Kidney epithelial cell (primary cell): ENCODE measurements around the gene TREX2. TPM values are rescaled to one million over a fixed set of nuclear protein-coding genes. Genes with fewer than 3 reads are reported as not detected.

ENCODE experiments used
- DNase-seq: peaks from one replicate; pipeline ENCODE4 v3.0.0-alpha.2; 2010; ENCODE audit warnings: low read depth
- H3K27me3 ChIP-seq: 2 replicates; pipeline ENCODE4 v1.6.0; 2011; ENCODE audit warnings: low read length; ENCODE audit not compliant: control insufficient read depth, insufficient read depth
- H3K36me3 ChIP-seq: 2 replicates; pipeline ENCODE4 v1.5.1; 2011; ENCODE audit warnings: low read length; ENCODE audit not compliant: control insufficient read depth, insufficient read depth
- H3K4me3 ChIP-seq: 2 replicates; pipeline ENCODE4 v1.5.1; 2011; ENCODE audit warnings: low read depth, mild to moderate bottlenecking, control low read depth, low read length
- total RNA-seq: library from RNA; depleted of rRNA; stranded (reverse); fragments of >200 nt; gene quantifications from 2 replicates; pipeline ENCODE4 v1.2.3, GENCODE V29; 2015
- TF ChIP-seq, protein P1 (sequence below): IDR thresholded peaks from 2 replicates; pipeline ENCODE4 v1.5.1; 2011; ENCODE audit warnings: mild to moderate bottlenecking, moderate library complexity, low read length, control low read depth, inconsistent platforms; ENCODE audit not compliant: insufficient read depth, poor library complexity, severe bottlenecking

Gene TREX2
- total RNA-seq, 1 donor from 2014 or later = 1.1 TPM

DNA sequence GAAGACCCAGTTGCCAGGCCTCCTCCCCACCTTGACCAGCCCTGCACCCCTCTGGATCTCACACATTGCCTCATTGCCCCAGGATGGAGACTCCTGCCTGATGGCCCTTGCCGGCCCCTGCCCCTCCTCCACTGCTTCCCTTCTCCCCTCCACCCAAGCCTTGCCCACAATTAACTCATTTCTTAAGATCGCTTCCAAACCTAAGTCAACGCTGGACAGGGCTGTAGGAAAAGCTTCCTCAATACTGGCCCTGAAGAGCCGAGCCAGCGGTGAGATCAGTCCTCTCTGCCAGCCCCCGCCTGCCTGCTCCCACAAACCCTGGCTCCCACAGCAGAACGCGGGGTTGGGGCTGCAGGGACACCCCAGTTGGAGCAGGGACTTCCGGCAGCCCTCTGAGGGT, 32.0 kb upstream of the TREX2 start:
- H3K36me3 ChIP-seq = no peaks in the 10 kb centered on the region
- no peak for DNase-seq
- TF ChIP-seq, protein P1, sequence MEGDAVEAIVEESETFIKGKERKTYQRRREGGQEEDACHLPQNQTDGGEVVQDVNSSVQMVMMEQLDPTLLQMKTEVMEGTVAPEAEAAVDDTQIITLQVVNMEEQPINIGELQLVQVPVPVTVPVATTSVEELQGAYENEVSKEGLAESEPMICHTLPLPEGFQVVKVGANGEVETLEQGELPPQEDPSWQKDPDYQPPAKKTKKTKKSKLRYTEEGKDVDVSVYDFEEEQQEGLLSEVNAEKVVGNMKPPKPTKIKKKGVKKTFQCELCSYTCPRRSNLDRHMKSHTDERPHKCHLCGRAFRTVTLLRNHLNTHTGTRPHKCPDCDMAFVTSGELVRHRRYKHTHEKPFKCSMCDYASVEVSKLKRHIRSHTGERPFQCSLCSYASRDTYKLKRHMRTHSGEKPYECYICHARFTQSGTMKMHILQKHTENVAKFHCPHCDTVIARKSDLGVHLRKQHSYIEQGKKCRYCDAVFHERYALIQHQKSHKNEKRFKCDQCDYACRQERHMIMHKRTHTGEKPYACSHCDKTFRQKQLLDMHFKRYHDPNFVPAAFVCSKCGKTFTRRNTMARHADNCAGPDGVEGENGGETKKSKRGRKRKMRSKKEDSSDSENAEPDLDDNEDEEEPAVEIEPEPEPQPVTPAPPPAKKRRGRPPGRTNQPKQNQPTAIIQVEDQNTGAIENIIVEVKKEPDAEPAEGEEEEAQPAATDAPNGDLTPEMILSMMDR = no peak
- H3K27me3 ChIP-seq = no peaks in the 10 kb centered on the region
- H3K4me3 ChIP-seq = no peak overlapping the region

- DNase-seq = no peak
- no peak overlapping the region for H3K4me3 ChIP-seq
- no peaks in the 10 kb centered on the region for H3K27me3 ChIP-seq
- TF ChIP-seq, protein P1 = no peak
- no peaks in the 10 kb centered on the region for H3K36me3 ChIP-seq
Observed at GRCh38 chrX:153477364-153477857, 31.6 kb upstream of the TREX2 start.

GRCh38 chrX:153476666-153477363, 31.0 kb upstream of the TREX2 start:
- Histone ChIP-seq H3K4me3 (no peak overlapping the region), H3K27me3 (no peaks in the 10 kb centered on the region), H3K36me3 (no peaks in the 10 kb centered on the region)
- TF ChIP-seq, protein P1 = no peak
- no peak for DNase-seq

- no peak for DNase-seq
- no peaks in the 10 kb centered on the region for H3K36me3 ChIP-seq
- no peak overlapping the region for H3K4me3 ChIP-seq
- TF ChIP-seq, protein P1 = no peak
- H3K27me3 ChIP-seq = no peaks in the 10 kb centered on the region
Observed at GRCh38 chrX:153475751-153476281, 30.0 kb upstream of the TREX2 start.

DNA sequence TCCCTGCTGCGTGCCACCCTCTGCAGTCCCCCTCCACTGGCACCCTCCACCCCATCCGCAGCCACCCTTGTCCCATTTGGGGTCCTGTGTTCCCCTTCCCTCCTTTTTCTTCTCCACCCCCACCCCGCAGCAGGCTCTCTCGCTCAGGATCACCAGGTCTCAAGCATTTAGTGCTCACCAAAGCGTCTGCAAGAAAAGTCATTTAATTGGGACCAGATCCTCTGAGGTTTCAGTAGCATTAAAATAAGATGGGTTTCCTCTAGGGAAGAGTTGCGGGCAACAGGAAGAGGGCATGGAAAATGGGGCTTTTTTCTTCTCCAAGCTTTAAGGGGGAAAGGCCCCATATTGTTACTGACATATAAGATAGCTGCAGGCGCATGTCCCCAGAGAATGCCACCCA, 29.4 kb upstream of the TREX2 start:
- Histone ChIP-seq H3K4me3 (no peak overlapping the region), H3K36me3 (no peaks in the 10 kb centered on the region), H3K27me3 (no peaks in the 10 kb centered on the region)
- TF ChIP-seq, protein P1 = no peak
- DNase-seq = no peak

DNA sequence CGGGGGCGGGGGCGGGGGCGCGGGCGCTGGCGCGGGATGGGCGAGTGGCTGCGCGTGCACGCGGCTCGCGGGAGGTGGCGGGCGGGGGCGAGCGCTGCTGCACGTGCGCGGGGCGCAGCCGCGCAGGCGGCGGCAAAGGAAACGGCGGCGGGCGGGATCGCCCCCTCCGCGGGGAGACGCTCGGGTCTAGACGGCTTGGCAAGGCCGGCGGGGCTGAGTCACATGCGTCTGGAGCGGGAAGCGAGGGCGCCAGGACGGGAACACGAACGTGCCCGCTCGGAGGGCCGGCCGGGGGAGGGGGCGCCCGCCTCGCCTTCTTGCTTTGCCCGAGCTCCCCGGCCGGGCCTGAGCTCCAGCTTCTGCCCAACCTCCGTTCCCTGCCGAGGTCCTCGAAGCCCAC, 28.9 kb upstream of the TREX2 start:
- DNase-seq = no peak

More for the DNA sequence above, 28.9 kb upstream of the TREX2 start:
- Histone ChIP-seq H3K4me3 (no peak overlapping the region), H3K36me3 (no peaks in the 10 kb centered on the region), H3K27me3 (no peaks in the 10 kb centered on the region)
- TF ChIP-seq, protein P1 = no peak
